PC-3 (cell line): ENCODE results near the gene DNLZ. TPM values are rescaled to one million over a fixed set of nuclear protein-coding genes. Genes with fewer than 3 reads are reported as not detected.

ENCODE experiments used
- ATAC-seq: fragments of 200-7000 bp; cut with Tn5 transposase; 2 replicates; pipeline ENCODE4 v1.9.1; 2020; ENCODE audit warnings: mild to moderate bottlenecking, moderate library complexity
- BruUV-seq: library from RNA; stranded (reverse); fragments of 400-500 nt; replicated peaks from 2 replicates; lab custom pipeline; 2021; lab: Mats Ljungman, UMichigan
- CTCF ChIA-PET: fragments of 300-600 bp; sonication (Branson Sonifier 250); formaldehyde crosslinking; loops from one replicate; lab custom pipeline; 2022; ENCODE audit warnings: antibody characterized with exemption; lab: Charles Lee
- POLR2A ChIA-PET: fragments of 300-600 bp; sonication (Branson Sonifier 250); formaldehyde crosslinking; loops from one replicate; lab custom pipeline; 2022; ENCODE audit warnings: antibody characterized with exemption; ENCODE audit not compliant: unreplicated experiment; lab: Charles Lee
- DNase-seq: peaks from one replicate; pipeline ENCODE4 v3.0.0-alpha.2; 2015
- H2AFZ ChIP-seq: fragments of 300-600 bp; sonication (generic); 2 replicates; pipeline ENCODE4 v1.6.0; 2016; ENCODE audit warnings: antibody characterized with exemption, low read length
- H3F3A ChIP-seq: fragments of 300-600 bp; sonication (generic); one replicate; pipeline ENCODE4 v1.6.0; 2017; ENCODE audit warnings: antibody characterized with exemption, low read length, control low read depth, mild to moderate bottlenecking; ENCODE audit not compliant: unreplicated experiment
- H3K27ac ChIP-seq: fragments of 300-600 bp; sonication (generic); 2 replicates; pipeline ENCODE4 v1.5.1; 2016; ENCODE audit warnings: mild to moderate bottlenecking, low read length
- H3K27me3 ChIP-seq: fragments of 300-600 bp; sonication (generic); 2 replicates; pipeline ENCODE4 v1.6.1; 2016; ENCODE audit warnings: low read length, mixed read lengths
- H3K36me3 ChIP-seq: fragments of 300-600 bp; sonication (generic); 2 replicates; pipeline ENCODE4 v1.6.1; 2016; ENCODE audit warnings: low read depth, mixed run types, low read length, mixed read lengths
- H3K4me1 ChIP-seq: fragments of 300-600 bp; sonication (generic); 2 replicates; pipeline ENCODE4 v1.5.1; 2016; ENCODE audit warnings: low read length; ENCODE audit not compliant: insufficient read depth
- H3K4me2 ChIP-seq: fragments of 300-600 bp; sonication (generic); 2 replicates; pipeline ENCODE4 v1.6.0; 2016; ENCODE audit warnings: low read length
- H3K4me3 ChIP-seq: fragments of 300-600 bp; sonication (generic); 2 replicates; pipeline ENCODE4 v1.5.1; 2016; ENCODE audit warnings: mild to moderate bottlenecking, low read length, mixed read lengths
- H3K79me2 ChIP-seq: fragments of 300-600 bp; sonication (generic); 2 replicates; pipeline ENCODE4 v1.6.1; 2017; ENCODE audit warnings: low read length, mixed read lengths
- H3K9ac ChIP-seq: fragments of 300-600 bp; sonication (generic); 2 replicates; pipeline ENCODE4 v1.6.0; 2016; ENCODE audit warnings: mild to moderate bottlenecking, low read length
- H3K9me2 ChIP-seq: fragments of 300-600 bp; sonication (generic); replicated peaks from 2 replicates; pipeline ENCODE4 v1.6.1; 2016; ENCODE audit warnings: mixed run types, low read length, mixed read lengths
- H3K9me3 ChIP-seq: fragments of 300-600 bp; sonication (generic); 2 replicates; pipeline ENCODE4 v1.6.1; 2016; ENCODE audit warnings: low read length, mixed read lengths
- H4K20me1 ChIP-seq: fragments of 300-600 bp; sonication (generic); 2 replicates; pipeline ENCODE4 v1.6.1; 2016; ENCODE audit warnings: low read length, mixed read lengths
- CTCF ChIP-seq: fragments of 300-600 bp; sonication (generic); conservative IDR thresholded peaks from 2 replicates; pipeline ENCODE4 v1.5.1; 2017; ENCODE audit warnings: antibody characterized with exemption, low read depth, mild to moderate bottlenecking, low read length
- EZH2 ChIP-seq: fragments of 300-600 bp; sonication (generic); IDR thresholded peaks from one replicate; pipeline ENCODE4 v1.6.1; 2017; ENCODE audit warnings: antibody characterized with exemption, mild to moderate bottlenecking, low read length; ENCODE audit not compliant: unreplicated experiment
- EZH2phosphoT487 ChIP-seq: fragments of 300-600 bp; sonication (generic); IDR thresholded peaks from 2 replicates; pipeline ENCODE4 v1.6.1; 2018; ENCODE audit warnings: mild to moderate bottlenecking, antibody characterized with exemption, low read length, borderline replicate concordance
- intact Hi-C: fragments of 100-400 bp; cut with micrococcal nuclease; formaldehyde crosslinking; loops from 2 replicates; pipeline ENCODE4 v1.9.0; 2023
- total RNA-seq: library from RNA; depleted of rRNA; stranded (reverse); fragments of >200 nt; gene quantifications from 2 replicates; pipeline ENCODE4 v1.2.3, GENCODE V29; 2014

The DNLZ gene
- total RNA-seq, 1 experiment from 2014 or later: 51.4 TPM

DNA sequence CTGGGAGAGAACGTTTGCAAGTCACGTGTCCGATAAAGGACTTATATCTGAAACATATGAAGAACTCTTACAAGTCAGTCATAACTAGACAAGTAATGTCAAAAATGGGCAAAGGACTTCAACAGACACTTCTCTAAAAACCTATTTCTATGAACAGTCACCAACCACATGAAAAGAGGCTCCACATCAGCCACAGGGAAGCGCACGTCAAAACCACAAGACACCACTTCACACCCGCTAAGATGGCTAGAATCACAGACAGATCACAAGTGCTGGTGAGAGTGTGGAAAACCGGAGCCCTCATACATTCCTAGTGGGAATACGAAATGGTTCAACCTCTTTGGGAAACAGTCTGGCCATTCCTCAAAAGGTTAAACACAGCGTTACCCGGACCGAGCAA lies 21.5 kb upstream of the DNLZ start:
- Histone ChIP-seq H3K4me2 (no peak overlapping the region), H4K20me1 (no peaks in the 10 kb centered on the region), H3K36me3 (peaks cover 9% of the 10 kb centered on the region; the same call in 1 of the 2 replicates), H3F3A (no peaks in the 10 kb centered on the region), H3K9ac (no peak overlapping the region), H3K9me3 (no peaks in the 10 kb centered on the region), H2AFZ (no peak overlapping the region), H3K27me3 (no peaks in the 10 kb centered on the region), H3K4me3 (no peak overlapping the region), H3K27ac (no peak overlapping the region), H3K9me2 (no peaks in the 10 kb centered on the region), H3K4me1 (no peaks in the 10 kb centered on the region), H3K79me2 (no peaks in the 10 kb centered on the region)
- TF ChIP-seq EZH2phosphoT487 (no peak), EZH2 (no peak), CTCF (no peak)
- POLR2A ChIA-PET: no interaction called here
- no TSS peak for BruUV-seq
- intact Hi-C loops: no loop called here
- ATAC-seq (no peak), DNase-seq (no peak)
- CTCF ChIA-PET: interaction anchor here (0.6 kb wide), 1 partner anchor 57 kb away, joined by 7 read pairs; the partner anchor contains the start of gene GPSM1

- Histone ChIP-seq H3K36me3 (peaks cover 9% of the 10 kb centered on the region; the same call in 1 of the 2 replicates), H2AFZ (no peak overlapping the region), H3F3A (no peaks in the 10 kb centered on the region), H3K4me1 (no peaks in the 10 kb centered on the region), H3K27me3 (no peaks in the 10 kb centered on the region), H3K27ac (no peak overlapping the region), H3K4me2 (no peak overlapping the region), H4K20me1 (no peaks in the 10 kb centered on the region), H3K79me2 (no peaks in the 10 kb centered on the region), H3K4me3 (no peak overlapping the region), H3K9ac (no peak overlapping the region), H3K9me2 (no peaks in the 10 kb centered on the region), H3K9me3 (no peaks in the 10 kb centered on the region)
- intact Hi-C loops: no loop called here
- ChIA-PET POLR2A (interaction anchor here (0.6 kb wide), 1 partner anchor 20 kb away, joined by 3 read pairs; the partner anchor contains the start of gene DNLZ), CTCF (no interaction called here)
- ATAC-seq (no peak), DNase-seq (no peak)
- TF ChIP-seq EZH2: no peak
- BruUV-seq: no TSS peak
Observed at GRCh38 chr9:136383436-136383835, 19.9 kb upstream of the DNLZ start.

DNA sequence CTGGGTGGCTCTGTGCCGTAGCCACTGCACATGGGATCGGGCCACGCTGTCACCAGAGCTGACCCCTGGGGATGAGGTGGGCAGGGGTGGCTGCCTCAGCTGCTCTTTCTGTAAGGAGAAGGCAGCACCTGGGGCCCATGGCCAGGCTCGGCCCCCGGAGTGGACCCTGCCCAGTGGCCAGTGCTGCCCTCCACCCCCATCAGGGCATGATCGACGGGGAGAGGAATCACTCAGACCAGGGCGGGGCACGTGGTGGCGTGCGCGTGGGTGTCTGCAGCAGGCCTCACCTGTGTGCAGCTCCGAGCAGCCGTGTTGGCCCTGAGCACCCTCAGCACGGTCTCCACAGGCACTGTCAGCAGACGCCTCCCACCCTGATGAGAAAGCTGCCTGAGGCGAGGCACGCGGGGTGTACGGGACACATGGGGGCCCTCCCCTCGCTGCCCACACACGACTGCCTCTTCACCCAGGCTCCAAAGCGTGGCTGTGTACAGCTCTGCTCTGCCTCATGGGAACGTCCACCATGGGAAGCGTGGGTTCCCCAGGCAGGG lies 18.5 kb upstream of the DNLZ start:
- Histone ChIP-seq H3K4me1 (no peaks in the 10 kb centered on the region), H3K79me2 (no peaks in the 10 kb centered on the region), H3K4me2 (no peak overlapping the region), H3K9ac (no peak overlapping the region), H3K27me3 (no peaks in the 10 kb centered on the region), H3F3A (no peaks in the 10 kb centered on the region), H4K20me1 (no peaks in the 10 kb centered on the region), H3K9me2 (no peaks in the 10 kb centered on the region), H3K36me3 (peaks cover 5% of the 10 kb centered on the region; the same call in 1 of the 2 replicates), H2AFZ (no peak overlapping the region), H3K4me3 (no peak overlapping the region), H3K9me3 (no peaks in the 10 kb centered on the region), H3K27ac (no peak overlapping the region)
- ATAC-seq (no peak), DNase-seq (no peak)
- ChIA-PET POLR2A (no interaction called here), CTCF (no interaction called here)
- no peak for TF ChIP-seq EZH2phosphoT487
- TF ChIP-seq CTCF: no peak
- TF ChIP-seq EZH2: no peak
- no TSS peak for BruUV-seq
- intact Hi-C loops: no loop called here
